Measurements from ENCODE around the gene LSM3.

DNA sequence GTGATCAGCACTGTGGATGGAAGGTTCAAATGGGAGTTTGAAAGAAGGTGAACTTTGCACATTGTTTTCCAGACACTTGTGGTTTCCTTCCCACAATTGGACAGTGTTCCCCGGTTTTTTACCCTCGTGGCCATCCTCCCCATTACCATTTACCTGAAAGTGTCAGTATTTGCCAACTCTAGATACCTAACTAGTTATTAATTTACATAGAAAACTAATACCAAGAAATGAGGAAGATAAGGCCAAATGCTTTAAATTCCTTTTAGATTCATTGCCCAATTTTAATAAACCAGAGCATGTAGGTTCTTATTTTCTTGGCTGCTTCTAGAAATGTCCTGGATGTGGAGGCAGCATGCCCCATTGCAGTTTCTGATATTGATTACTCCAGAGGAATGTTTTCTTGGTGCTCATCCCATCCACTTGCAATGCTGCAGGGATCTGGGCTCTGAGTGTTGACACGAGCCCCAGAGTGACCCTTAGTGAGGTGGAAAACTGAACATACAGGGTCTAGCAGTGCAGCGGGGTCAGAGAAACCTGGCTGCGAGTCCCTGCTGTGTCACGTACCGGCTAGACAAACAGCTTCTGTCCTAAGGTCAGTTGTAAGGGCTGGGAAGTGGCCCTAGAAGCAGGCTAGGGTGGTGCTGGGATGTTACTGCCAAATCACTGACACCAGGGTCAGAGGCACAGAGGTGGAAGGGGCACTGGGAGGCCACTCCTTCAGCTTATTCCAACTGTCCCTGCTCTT lies 23.5 kb downstream of the LSM3 start:
- TF ChIP-seq, protein P1, sequence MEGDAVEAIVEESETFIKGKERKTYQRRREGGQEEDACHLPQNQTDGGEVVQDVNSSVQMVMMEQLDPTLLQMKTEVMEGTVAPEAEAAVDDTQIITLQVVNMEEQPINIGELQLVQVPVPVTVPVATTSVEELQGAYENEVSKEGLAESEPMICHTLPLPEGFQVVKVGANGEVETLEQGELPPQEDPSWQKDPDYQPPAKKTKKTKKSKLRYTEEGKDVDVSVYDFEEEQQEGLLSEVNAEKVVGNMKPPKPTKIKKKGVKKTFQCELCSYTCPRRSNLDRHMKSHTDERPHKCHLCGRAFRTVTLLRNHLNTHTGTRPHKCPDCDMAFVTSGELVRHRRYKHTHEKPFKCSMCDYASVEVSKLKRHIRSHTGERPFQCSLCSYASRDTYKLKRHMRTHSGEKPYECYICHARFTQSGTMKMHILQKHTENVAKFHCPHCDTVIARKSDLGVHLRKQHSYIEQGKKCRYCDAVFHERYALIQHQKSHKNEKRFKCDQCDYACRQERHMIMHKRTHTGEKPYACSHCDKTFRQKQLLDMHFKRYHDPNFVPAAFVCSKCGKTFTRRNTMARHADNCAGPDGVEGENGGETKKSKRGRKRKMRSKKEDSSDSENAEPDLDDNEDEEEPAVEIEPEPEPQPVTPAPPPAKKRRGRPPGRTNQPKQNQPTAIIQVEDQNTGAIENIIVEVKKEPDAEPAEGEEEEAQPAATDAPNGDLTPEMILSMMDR (IDR thresholded peaks at IDR 0.05 in 2 of 3, conservative IDR thresholded peaks at IDR 0.05 in 1 of 3; ENCODE audit: borderline replicate concordance in 1 of 3, insufficient read depth in 1 of 3, low read depth in 2 of 3, low read length in 2 of 3), result no peak
- TF ChIP-seq SIN3A (IDR thresholded peaks at IDR 0.05; ENCODE audit: low read depth), result no peak
- no peak for TF ChIP-seq ZNF274 (IDR thresholded peaks at IDR 0.05; ENCODE audit: low read depth, low read length)
- no peak for TF ChIP-seq CEBPB (IDR thresholded peaks at IDR 0.05; ENCODE audit: low read depth)
- no peak for TF ChIP-seq POLR2AphosphoS5 (IDR thresholded peaks at IDR 0.05; ENCODE audit: low read depth, low read length)

Data from HCT116 (cell line).